Cardiac muscle cell (in vitro differentiated cells and primary cell): ENCODE data around the gene WDR1. TPM values are rescaled to one million over a fixed set of nuclear protein-coding genes. Genes with fewer than 3 reads are reported as not detected.
A peak's percentile ranks its signal among the peaks of the same experiment; 100 is the strongest.

Source experiments
- DNase-seq, 2 donors: peaks; one replicate each; pipeline versions ENCODE4 v3.0.0 to v3.0.0-alpha.2; 2010 to 2017; ENCODE audit warnings: low read depth in 1 of 2, low spot score in 1 of 2
- H3K27ac ChIP-seq: fragments of 200-600 bp; sonication (generic); 2 replicates; pipeline ENCODE4 v1.5.1; 2016
- H3K27me3 ChIP-seq: fragments of 200-600 bp; sonication (generic); 2 replicates; pipeline ENCODE4 v1.6.0; 2016; ENCODE audit warnings: control low read depth
- H3K36me3 ChIP-seq: fragments of 200-600 bp; sonication (generic); 2 replicates; pipeline ENCODE4 v1.5.1; 2016; ENCODE audit warnings: control low read depth
- H3K4me1 ChIP-seq: fragments of 200-600 bp; sonication (generic); 2 replicates; pipeline ENCODE4 v1.8.1; 2017; ENCODE audit warnings: low read depth, mild to moderate bottlenecking, mixed run types
- H3K4me3 ChIP-seq: fragments of 200-600 bp; sonication (generic); 2 replicates; pipeline ENCODE4 v1.5.1; 2016; ENCODE audit warnings: mild to moderate bottlenecking
- H3K9me3 ChIP-seq: fragments of 200-600 bp; sonication (generic); 2 replicates; pipeline ENCODE4 v1.5.1; 2017; ENCODE audit warnings: low read depth, mild to moderate bottlenecking, control low read depth
- polyA plus RNA-seq: library from polyadenylated mRNA; unstranded; fragments of >200 nt; fragmentation: Nextera tagmentation; extraction: Ambion mirVana; gene quantifications from 2 replicates; pipeline ENCODE4 v1.2.1, GENCODE V29; 2016
- total RNA-seq: library from RNA; depleted of rRNA; stranded (reverse); fragments of >200 nt; gene quantifications from 2 replicates; pipeline ENCODE4 v1.2.3, GENCODE V29; 2016
- TF ChIP-seq, protein P1 (sequence below): IDR thresholded peaks from 2 replicates; pipeline ENCODE4 v1.5.1; 2012; ENCODE audit warnings: low read depth, mild to moderate bottlenecking, low read length

WDR1 gene, protein sequence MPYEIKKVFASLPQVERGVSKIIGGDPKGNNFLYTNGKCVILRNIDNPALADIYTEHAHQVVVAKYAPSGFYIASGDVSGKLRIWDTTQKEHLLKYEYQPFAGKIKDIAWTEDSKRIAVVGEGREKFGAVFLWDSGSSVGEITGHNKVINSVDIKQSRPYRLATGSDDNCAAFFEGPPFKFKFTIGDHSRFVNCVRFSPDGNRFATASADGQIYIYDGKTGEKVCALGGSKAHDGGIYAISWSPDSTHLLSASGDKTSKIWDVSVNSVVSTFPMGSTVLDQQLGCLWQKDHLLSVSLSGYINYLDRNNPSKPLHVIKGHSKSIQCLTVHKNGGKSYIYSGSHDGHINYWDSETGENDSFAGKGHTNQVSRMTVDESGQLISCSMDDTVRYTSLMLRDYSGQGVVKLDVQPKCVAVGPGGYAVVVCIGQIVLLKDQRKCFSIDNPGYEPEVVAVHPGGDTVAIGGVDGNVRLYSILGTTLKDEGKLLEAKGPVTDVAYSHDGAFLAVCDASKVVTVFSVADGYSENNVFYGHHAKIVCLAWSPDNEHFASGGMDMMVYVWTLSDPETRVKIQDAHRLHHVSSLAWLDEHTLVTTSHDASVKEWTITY
- total RNA-seq = 198 and 258 TPM in 2 replicates
- 276 and 347 TPM in 2 replicates for polyA plus RNA-seq

DNA sequence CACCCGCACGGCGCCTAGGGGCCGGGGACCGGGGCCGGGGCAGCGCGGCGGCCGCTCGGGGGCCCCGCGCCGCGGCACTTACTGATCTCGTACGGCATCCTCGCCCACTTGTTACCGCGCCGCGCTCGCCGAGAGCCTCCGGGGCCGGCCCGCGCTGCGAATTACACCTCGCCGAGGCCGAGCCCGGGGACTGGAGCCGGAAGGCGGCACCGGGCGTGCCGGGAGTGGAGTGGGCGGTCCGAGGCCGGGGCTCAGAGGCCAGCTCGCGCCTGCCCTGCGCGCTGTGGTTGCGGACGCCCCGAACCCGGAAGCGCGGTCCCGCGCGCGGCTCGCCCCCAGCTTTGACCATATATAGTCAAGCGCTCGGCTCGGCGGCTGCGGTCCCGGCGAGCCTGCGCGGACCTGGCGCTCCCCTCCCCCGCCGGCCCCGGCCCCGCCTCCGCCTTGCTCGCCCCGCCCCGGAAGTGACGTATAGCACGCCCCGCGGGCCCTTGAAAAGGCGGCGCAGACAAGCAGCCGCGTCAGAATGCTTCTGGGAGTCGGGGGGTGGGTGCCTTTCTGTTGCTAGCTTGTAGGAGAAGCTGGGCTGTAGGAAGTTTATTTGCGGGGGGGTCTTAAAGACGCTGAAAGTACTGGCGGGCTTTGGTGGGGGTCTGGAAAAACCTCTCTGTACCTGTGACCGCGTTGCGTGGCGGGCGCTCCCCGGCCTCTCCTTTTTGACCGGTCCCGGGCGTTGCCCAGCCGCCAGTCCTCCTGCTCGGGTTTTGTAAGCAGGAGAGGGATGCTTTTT lies at the start of gene WDR1:
TSS of gene WDR1 (minus strand) at position 231 of the 790 bp plus-strand sequence. CDS start at position 98, 133 bp downstream.
- Histone ChIP-seq H3K36me3 (peaks cover 29% of the 10 kb centered on the region), H3K9me3 (no peaks in the 10 kb centered on the region), H3K27ac (peak within 1 kb of the TSS; percentile 99), H3K27me3 (no peaks in the 10 kb centered on the region), H3K4me1 (peaks cover 49% of the 10 kb centered on the region), H3K4me3 (peak within 1 kb of the TSS; percentile 52)
- TF ChIP-seq, protein P1, sequence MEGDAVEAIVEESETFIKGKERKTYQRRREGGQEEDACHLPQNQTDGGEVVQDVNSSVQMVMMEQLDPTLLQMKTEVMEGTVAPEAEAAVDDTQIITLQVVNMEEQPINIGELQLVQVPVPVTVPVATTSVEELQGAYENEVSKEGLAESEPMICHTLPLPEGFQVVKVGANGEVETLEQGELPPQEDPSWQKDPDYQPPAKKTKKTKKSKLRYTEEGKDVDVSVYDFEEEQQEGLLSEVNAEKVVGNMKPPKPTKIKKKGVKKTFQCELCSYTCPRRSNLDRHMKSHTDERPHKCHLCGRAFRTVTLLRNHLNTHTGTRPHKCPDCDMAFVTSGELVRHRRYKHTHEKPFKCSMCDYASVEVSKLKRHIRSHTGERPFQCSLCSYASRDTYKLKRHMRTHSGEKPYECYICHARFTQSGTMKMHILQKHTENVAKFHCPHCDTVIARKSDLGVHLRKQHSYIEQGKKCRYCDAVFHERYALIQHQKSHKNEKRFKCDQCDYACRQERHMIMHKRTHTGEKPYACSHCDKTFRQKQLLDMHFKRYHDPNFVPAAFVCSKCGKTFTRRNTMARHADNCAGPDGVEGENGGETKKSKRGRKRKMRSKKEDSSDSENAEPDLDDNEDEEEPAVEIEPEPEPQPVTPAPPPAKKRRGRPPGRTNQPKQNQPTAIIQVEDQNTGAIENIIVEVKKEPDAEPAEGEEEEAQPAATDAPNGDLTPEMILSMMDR = no peak
- DNase-seq = peak; percentile 97 to 98

DNA sequence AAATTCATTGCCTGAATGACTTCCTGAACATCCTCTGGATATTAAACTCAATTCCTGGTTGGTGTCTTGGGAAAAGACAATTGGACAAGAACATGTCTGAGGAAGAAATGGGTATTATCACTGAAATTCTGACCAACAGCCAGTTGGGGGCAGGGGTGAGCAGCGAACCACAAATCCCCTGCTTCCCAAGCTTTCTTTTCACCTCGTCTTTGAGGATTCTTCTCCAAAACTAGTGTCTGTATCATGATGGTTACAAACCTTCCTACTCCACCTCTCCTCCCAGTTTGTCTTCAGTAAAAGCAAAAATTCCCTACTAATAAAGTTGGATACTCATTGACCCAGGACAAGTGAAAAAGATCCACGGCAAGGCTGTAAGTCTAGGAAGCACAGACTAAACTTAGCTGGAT lies 48.3 kb upstream of the WDR1 start:
- Histone ChIP-seq H3K36me3 (no peaks in the 10 kb centered on the region), H3K27me3 (no peaks in the 10 kb centered on the region), H3K27ac (no peak overlapping the region), H3K9me3 (no peaks in the 10 kb centered on the region), H3K4me1 (peaks cover 15% of the 10 kb centered on the region), H3K4me3 (no peak overlapping the region)
- TF ChIP-seq, protein P1 = peak; percentile 83
- peak; percentile 64 to 77 for DNase-seq

DNA sequence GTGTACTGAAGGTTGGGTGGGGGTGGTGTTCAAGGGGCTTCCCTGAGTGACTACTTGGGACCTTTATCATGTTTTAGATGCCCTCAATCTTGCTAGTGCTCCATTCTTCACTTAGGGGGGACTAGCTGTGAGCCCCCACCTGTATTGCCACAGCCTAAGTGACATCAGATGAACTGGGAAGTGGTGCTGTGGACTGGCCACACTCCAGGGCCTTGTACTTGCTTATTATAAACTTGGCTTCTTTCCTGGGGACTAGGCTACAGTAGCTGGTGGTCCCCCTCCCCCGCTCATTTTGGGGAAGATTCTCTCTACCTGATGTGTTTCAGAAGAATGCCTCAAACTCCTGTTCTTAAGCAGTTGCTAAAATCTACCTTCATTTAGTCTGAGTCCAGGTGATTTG lies 46.7 kb upstream of the WDR1 start:
- DNase-seq = no peak
- Histone ChIP-seq H3K4me1 (peaks cover 7% of the 10 kb centered on the region), H3K4me3 (no peak overlapping the region), H3K27me3 (no peaks in the 10 kb centered on the region), H3K9me3 (no peaks in the 10 kb centered on the region), H3K27ac (no peak overlapping the region), H3K36me3 (no peaks in the 10 kb centered on the region)
- TF ChIP-seq, protein P1 = no peak

DNA sequence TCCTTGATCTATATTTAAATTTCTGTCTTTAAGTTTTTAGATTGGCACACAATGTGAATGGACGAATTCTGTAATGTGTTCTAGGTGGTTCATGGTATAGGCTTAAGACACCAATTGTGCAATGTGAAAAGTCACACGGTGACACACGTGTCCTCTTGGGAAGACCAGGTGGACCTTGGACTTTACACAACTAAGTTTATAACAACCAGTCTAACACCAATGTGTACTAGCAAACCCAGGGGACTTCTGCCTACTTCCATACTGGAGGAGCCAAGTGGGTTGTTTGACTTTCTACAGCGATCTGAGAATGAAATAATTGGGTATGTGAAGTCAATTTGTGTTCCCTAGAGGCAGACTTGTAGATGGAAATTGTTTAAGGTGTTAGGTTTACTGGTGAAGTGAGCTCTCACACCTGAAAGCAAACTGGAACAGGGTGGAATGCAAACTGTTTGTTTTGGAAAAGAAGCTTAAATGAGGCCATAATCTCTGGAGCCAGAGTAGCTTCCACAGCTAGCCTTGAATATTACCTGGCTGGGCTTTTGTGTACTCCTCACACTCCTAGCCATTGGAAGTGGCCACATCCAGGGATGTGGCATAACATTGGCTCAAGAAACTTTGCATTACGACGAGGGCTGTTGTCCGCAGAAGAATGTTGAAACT lies 45.9 kb upstream of the WDR1 start:
- H3K9me3 ChIP-seq = no peaks in the 10 kb centered on the region
- DNase-seq = no peak
- H3K36me3 ChIP-seq = no peaks in the 10 kb centered on the region
- no peaks in the 10 kb centered on the region for H3K27me3 ChIP-seq
- no peak overlapping the region for H3K27ac ChIP-seq
- TF ChIP-seq, protein P1 = no peak
- no peak overlapping the region for H3K4me3 ChIP-seq
- H3K4me1 ChIP-seq = peaks cover 2% of the 10 kb centered on the region

DNA sequence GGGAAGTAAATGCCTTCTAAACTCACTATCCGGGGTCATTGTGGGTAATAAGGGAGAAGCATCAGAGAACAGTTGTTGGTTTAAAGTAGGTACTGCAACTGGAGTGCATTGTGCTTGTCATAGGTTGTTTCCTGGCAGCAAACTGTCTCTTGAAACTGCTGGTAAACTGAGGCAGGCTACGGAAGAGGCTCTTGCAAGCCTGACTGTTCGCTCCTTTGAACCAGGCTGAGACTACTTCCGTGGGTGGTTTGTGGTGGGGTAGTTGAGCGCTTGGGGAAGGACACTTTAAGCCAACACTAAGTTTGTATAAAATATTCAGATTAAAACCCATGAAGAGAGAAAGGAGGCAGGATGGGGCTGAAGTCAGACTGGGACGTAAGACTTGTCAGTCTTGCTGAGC lies 45.2 kb upstream of the WDR1 start:
- no peaks in the 10 kb centered on the region for H3K36me3 ChIP-seq
- no peak overlapping the region for H3K27ac ChIP-seq
- H3K27me3 ChIP-seq = no peaks in the 10 kb centered on the region
- H3K4me3 ChIP-seq = no peak overlapping the region
- TF ChIP-seq, protein P1 = no peak
- no peaks in the 10 kb centered on the region for H3K9me3 ChIP-seq
- no peak for DNase-seq
- peaks cover 2% of the 10 kb centered on the region for H3K4me1 ChIP-seq
